ENCODE measurements around the gene NFASC.

DNA sequence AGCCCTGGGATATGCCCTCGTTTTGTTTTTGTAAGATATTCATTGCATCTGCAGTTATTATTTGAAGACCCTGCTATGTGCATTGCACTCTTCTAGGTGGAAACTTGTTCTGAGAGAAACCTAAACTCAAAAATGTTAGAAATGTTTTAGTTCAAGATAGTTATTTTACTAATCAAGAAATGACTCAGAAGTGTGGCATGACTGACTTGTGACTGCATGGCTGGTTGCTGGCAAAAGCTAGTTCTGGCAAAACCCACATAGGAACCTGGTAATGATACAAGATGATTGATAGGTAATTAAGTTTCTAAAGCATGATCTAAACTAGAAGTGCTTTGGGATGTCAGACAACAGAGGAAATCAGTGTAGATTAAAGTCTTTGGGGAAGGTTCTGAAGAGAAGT lies 33.8 kb upstream of the NFASC start:
- TF ChIP-seq, protein P1, sequence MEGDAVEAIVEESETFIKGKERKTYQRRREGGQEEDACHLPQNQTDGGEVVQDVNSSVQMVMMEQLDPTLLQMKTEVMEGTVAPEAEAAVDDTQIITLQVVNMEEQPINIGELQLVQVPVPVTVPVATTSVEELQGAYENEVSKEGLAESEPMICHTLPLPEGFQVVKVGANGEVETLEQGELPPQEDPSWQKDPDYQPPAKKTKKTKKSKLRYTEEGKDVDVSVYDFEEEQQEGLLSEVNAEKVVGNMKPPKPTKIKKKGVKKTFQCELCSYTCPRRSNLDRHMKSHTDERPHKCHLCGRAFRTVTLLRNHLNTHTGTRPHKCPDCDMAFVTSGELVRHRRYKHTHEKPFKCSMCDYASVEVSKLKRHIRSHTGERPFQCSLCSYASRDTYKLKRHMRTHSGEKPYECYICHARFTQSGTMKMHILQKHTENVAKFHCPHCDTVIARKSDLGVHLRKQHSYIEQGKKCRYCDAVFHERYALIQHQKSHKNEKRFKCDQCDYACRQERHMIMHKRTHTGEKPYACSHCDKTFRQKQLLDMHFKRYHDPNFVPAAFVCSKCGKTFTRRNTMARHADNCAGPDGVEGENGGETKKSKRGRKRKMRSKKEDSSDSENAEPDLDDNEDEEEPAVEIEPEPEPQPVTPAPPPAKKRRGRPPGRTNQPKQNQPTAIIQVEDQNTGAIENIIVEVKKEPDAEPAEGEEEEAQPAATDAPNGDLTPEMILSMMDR (IDR thresholded peaks at IDR 0.05; ENCODE audit: insufficient read depth, low read length, poor library complexity, severe bottlenecking) = no peak
- TF ChIP-seq EZH2phosphoT487 (conservative IDR thresholded peaks at IDR 0.05; ENCODE audit: low read length) = no peak

All from SU-DHL-6 (cell line).